Heart right ventricle (tissue), 16 donors: ENCODE data around the gene YRDC. TPM values are rescaled to one million over a fixed set of nuclear protein-coding genes. Genes with fewer than 3 reads are reported as not detected.
A peak's percentile ranks its signal among the peaks of the same experiment; 100 is the strongest.

ENCODE experiments used
- ATAC-seq, 8 donors: fragments of 200-7000 bp; cut with Tn5 transposase; one replicate each; pipeline ENCODE4 v1.9.1; 2020; ENCODE audit warnings: mild to moderate bottlenecking in 8 of 8, moderate library complexity in 8 of 8, moderate number of reproducible peaks in 1 of 8
- DNase-seq, 2 donors: peaks; one replicate each; pipeline ENCODE4 v3.0.0-alpha.2; 2020
- H3K27ac ChIP-seq, 10 donors: fragments of 200-600 bp; sonication (generic) in 2 of 10; one replicate each; pipeline versions ENCODE4 v1.5.0 to v1.8.0; 2020 to 2022; ENCODE audit warnings: mild to moderate bottlenecking in 3 of 10
- H3K27me3 ChIP-seq, 7 donors: fragments of 200-600 bp; one replicate each; pipeline ENCODE4 v1.8.0; 2021 to 2022; ENCODE audit warnings: mild to moderate bottlenecking in 2 of 7
- H3K36me3 ChIP-seq, 9 donors: fragments of 200-600 bp; sonication (generic) in 1 of 9; one replicate each; pipeline versions ENCODE4 v1.5.0 to v1.8.0; 2020 to 2022; ENCODE audit warnings: mild to moderate bottlenecking in 2 of 9
- H3K4me1 ChIP-seq, 9 donors: fragments of 200-600 bp; sonication (generic) in 1 of 9; one replicate each; pipeline versions ENCODE4 v1.5.0 to v1.8.0; 2020 to 2022; ENCODE audit warnings: mild to moderate bottlenecking in 4 of 9
- H3K4me3 ChIP-seq, 10 donors: fragments of 200-600 bp; sonication (generic) in 2 of 10; one replicate each; pipeline versions ENCODE4 v1.5.0 to v1.8.0; 2020 to 2022; ENCODE audit warnings: mild to moderate bottlenecking in 7 of 10, moderate library complexity in 2 of 10
- H3K9me3 ChIP-seq, 11 donors: fragments of 200-600 bp in 10 of 11; sonication (generic) in 2 of 11; one replicate each; pipeline versions ENCODE4 v1.5.0 to v1.8.0; 2013 to 2022; ENCODE audit warnings: mild to moderate bottlenecking in 2 of 11, control low read depth in 1 of 11, moderate library complexity in 1 of 11
- CTCF ChIP-seq, 9 donors: fragments of 200-600 bp; sonication (generic) in 2 of 9; IDR thresholded peaks; one replicate each; pipeline versions ENCODE4 v1.5.0 to v1.8.0; 2021 to 2022; ENCODE audit warnings: antibody characterized with exemption in 9 of 9, mild to moderate bottlenecking in 5 of 9, moderate library complexity in 1 of 9
- WGBS, 2 donors: extraction: QIAGEN DNeasy Blood & Tissue Kit; methylation state at CpG; one replicate each; pipeline ENCODE4 v1.1.7; 2013; ENCODE audit warnings: inconsistent platforms in 1 of 2; 5-methylcytosine and 5-hydroxymethylcytosine counted together
- intact Hi-C, 10 donors: fragments of 100-400 bp; cut with DNase I; formaldehyde crosslinking; loops; one replicate each; pipeline versions ENCODE4 v1.11.1 to v1.14.2; 2022
- polyA plus RNA-seq, 2 donors: library from polyadenylated mRNA; stranded (reverse); fragments of 200-250 nt; gene quantifications; one replicate each; pipeline ENCODE4 v1.2.3, GENCODE V29; 2013
- total RNA-seq, 10 donors: library from RNA; stranded (reverse); fragmentation: NEBNext Ultra II Directional in 3 of 10; extraction: Animal tissue kit (Norgen Biotek cat#: 25700) in 3 of 10; gene quantifications; one replicate each; pipeline versions ENCODE4 v1.2.1 to v1.2.4, GENCODE V29; 2021 to 2023
- donor health status: Arrhythmogenic right ventricular cardiomyopathy.
- donor health status: ischemic (EF 13 %, LVEDD 7.1; RV severe dilation, severe dysfunction).
- donor health status: healthy with polysubstance abuse.
- donor health status: DM: no; HTN: yes; CAD: no.
- donor health status: DM: no; HTN: no; CAD: no.
- donor health status: ischemic (EF 25% LVEDD 6.9; RV normal size, moderate dysfunction).
- donor health status: ischemic (EF 25% LVEDD 5.7; RV mildly dilated, moderate dysfunction).
- donor health status: healthy.
- donor health status: DM: yes; HTN: yes; CAD: no.
- donor health status: Ischemic cardiomyopathy.
- donor health status: ischemic (EF 35%, LVEDD 5.7; RV mildly dilated, moderate dysfunction).
- donor health status: nonischemic (EF 11% LVEDD 7.7; RV severe dilation, severe dysfunction).
- donor health status: DM: yes; HTN: yes; CAD: no.
- donor health status: PGD.
- donor health status: ischemic (EF 29% LVEDD 5.4; RV normal size, mild dysfunction).
- donor health status: nonischemic (EF 23%, LVEDD 6.1; RV moderate dilation, normal function).

YRDC gene
- total and polyA plus RNA-seq, 12 donors, result 3.3 to 15.9 (median 5.5) TPM

DNA sequence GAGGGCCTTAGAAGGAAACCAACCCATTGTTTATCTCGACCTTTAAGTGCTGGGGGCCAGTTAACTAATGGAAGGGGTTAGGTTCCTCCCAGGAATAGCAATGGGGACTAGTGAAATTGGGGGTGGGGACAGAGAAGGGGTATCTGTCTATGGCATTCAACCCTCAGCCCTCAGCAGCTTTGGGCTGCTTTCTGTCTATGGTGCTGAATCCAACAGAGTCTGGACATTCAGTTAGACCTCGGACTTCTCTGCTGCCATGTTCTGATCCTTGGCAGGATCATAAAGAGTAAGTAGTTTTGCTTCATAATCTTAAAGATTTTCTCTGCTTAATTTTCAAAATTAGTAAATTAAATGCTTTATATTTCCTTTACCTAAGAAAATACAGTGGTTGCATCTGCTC, 40.5 kb downstream of the YRDC start:
- Histone ChIP-seq H3K27ac (no peak overlapping the region), H3K36me3 (no peaks in the 10 kb centered on the region), H3K4me1 (no peaks in the 10 kb centered on the region), H3K9me3 (no peaks in the 10 kb centered on the region), H3K27me3 (peaks cover 10 to 79% (median 72%) of the 10 kb centered on the region in 7 donors), H3K4me3 (no peak overlapping the region)
- no peak for TF ChIP-seq CTCF (IDR thresholded peaks at IDR 0.05)
- 9 to 29% methylated on average over 2 of the region's 2 CpGs for WGBS, 2 donors
- ATAC-seq, result no peak
- no peak for DNase-seq
- intact Hi-C loops, result no loop called here

DNA sequence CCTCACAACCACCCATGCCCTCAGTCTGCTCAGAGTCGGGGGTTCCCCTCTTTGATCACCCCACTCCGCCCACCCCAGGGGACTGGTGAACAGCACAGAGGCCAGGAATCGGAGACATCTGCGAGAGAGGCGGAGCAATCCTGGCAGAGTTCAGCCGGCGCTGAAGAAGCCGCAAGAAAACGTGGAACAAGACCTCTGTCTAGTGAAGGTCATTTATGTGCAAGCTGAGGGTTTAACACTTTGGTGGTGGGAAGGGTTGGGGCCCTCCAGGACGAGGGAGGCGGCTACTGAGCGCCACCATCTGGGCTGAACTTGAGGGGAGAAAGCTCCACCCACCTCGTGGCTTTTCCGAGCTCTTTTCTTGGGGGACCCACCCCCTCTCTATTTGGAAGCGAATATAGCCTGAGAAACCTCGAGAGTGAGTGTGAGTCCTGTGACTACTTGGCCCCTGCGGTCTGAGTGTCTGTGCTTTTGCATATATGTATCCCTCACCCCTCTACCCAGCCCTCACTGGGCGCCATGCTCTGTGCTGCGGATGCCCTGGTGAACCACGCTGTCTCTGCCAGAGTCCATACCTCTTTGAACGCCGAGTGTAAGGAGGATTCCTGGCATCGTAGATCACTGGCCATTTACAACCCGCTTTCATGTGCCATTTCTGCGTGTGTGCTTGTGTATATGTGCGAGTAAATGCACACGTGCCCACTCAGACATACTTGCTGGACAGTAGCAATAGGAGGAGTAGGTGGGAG, 41.9 kb downstream of the YRDC start:
- Histone ChIP-seq H3K4me3 (no peak overlapping the region), H3K36me3 (no peaks in the 10 kb centered on the region), H3K9me3 (no peaks in the 10 kb centered on the region), H3K27ac (no peak overlapping the region), H3K27me3 (peaks cover 10 to 90% (median 85%) of the 10 kb centered on the region in 7 donors), H3K4me1 (no peaks in the 10 kb centered on the region)
- DNase-seq, result no peak
- no peak for TF ChIP-seq CTCF (IDR thresholded peaks at IDR 0.05)
- 7 to 9% methylated on average over 27 of the region's 27 CpGs for WGBS, 2 donors
- ATAC-seq, result no peak
- intact Hi-C loops, result no loop called here

DNA sequence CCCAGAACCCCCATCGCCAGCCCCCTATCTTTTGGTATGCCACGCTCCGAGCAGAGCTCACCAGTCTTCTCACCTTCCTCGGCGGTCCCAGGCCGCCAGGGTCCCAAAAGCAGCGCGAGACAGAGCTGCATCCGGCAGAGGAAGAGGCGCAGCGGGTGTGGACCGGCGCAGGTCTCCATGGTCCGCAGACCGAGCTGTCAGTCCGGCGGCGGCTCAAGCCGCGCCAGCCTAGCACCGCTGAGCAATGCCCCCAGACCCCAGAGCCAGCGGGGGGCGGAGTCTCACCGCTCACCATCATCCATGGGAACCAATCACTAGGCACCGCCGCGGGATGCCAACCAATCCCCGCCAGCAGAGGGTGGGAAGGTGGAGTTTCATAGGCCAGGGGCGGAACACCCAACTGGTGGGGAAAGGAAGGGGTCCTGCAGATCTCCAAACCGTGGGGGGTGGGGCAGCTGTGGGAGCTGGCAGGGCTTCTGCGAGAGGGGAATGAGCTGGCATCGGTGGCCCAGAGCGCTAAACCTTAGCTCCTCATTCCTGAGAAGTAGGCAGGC, 43.0 kb downstream of the YRDC start, which contains the start of gene EPHA10:
Gene EPHA10 (minus strand): TSS at position 233 of the 554 bp plus-strand sequence. CDS start 54 bp downstream, at position 179.
- Histone ChIP-seq H3K27me3 (peaks cover 10 to 95% (median 91%) of the 10 kb centered on the region in 7 donors), H3K27ac (no peak within 1 kb of the TSS), H3K9me3 (no peaks in the 10 kb centered on the region), H3K36me3 (no peaks in the 10 kb centered on the region), H3K4me1 (no peaks in the 10 kb centered on the region), H3K4me3 (no peak within 1 kb of the TSS)
- no peak for TF ChIP-seq CTCF (IDR thresholded peaks at IDR 0.05)
- ATAC-seq (no peak), DNase-seq (no peak)
- 1 to 2% methylated on average over 33 of the region's 33 CpGs for WGBS, 2 donors
- intact Hi-C loops, result no loop called here

- Histone ChIP-seq H3K9me3 (no peaks in the 10 kb centered on the region), H3K27me3 (peaks cover 10 to 97% (median 94%) of the 10 kb centered on the region in 7 donors), H3K4me1 (no peaks in the 10 kb centered on the region), H3K36me3 (no peaks in the 10 kb centered on the region), H3K27ac (no peak overlapping the region), H3K4me3 (no peak overlapping the region)
- ATAC-seq, result peak in 3 of 8 donors; percentile 39 to 66 (median 61)
- intact Hi-C loops, result no loop called here
- DNase-seq, result peak in 1 of 2 donors; percentile 26
- no peak for TF ChIP-seq CTCF (IDR thresholded peaks at IDR 0.05)
- 4 to 5% methylated on average over 29 of the region's 29 CpGs for WGBS, 2 donors
Observed at GRCh38 chr1:37764414-37764825, 43.6 kb downstream of the YRDC start.
